Measurements from ENCODE around the gene ZFHX3. TPM values are rescaled to one million over a fixed set of nuclear protein-coding genes. Genes with fewer than 3 reads are reported as not detected.

ZFHX3 gene
- total RNA-seq, 6 experiments from 2014 or later = 14.5 to 25.8 (median 15.8) TPM

- Mint-ChIP-seq H3K4me3 (no peak overlapping the region), H3K4me1 (ENCODE audit: low read depth) (peaks cover 67% of the 10 kb centered on the region), H3K36me3 (ENCODE audit: low read depth) (peaks cover 13% of the 10 kb centered on the region), H3K27me3 (ENCODE audit: insufficient read depth) (no peaks in the 10 kb centered on the region; the same call in none of the 2 replicates), H3K9me3 (no peaks in the 10 kb centered on the region), H3K27ac (peak overlapping the region; percentile 90; the same call in 1 of the 2 replicates)
- no peak for TF ChIP-seq CTCF (IDR thresholded peaks at IDR 0.05)
- no peak for DNase-seq
These were observed 110.6 kb downstream of the ZFHX3 start for GRCh38 chr16:72937360-72937759.

DNA sequence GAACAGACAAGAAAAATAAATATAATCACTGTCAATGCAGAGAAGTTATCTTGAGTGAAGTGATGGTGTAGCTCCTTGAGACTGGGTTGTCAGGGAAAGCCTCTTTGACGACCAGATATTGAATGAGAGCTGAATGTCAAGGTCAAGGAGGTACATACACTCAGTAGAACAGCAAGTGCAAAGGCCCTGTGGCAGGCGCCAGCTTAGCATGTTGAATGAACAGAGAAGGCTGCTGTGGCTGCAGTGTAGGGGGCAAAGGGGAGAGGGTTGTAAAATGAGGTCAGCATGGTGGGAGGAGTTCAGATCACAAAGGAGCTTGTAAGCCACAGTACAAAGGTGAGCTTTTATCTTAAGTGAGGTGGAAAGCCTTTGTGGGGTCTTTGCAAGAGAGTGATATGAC, 111.5 kb downstream of the ZFHX3 start:
- no peaks in the 10 kb centered on the region; the same call in none of the 2 replicates for H3K27me3 Mint-ChIP-seq (ENCODE audit: insufficient read depth)
- TF ChIP-seq CTCF (IDR thresholded peaks at IDR 0.05) = no peak
- no peak overlapping the region for H3K4me3 Mint-ChIP-seq
- DNase-seq = no peak
- H3K36me3 Mint-ChIP-seq (ENCODE audit: low read depth) = peaks cover 13% of the 10 kb centered on the region
- no peaks in the 10 kb centered on the region for H3K9me3 Mint-ChIP-seq
- H3K27ac Mint-ChIP-seq = no peak overlapping the region
- H3K4me1 Mint-ChIP-seq (ENCODE audit: low read depth) = peaks cover 76% of the 10 kb centered on the region

GRCh38 chr16:72935896-72936295, 112.0 kb downstream of the ZFHX3 start:
- peaks cover 13% of the 10 kb centered on the region for H3K36me3 Mint-ChIP-seq (ENCODE audit: low read depth)
- no peaks in the 10 kb centered on the region for H3K9me3 Mint-ChIP-seq
- DNase-seq = no peak
- no peak for TF ChIP-seq CTCF (IDR thresholded peaks at IDR 0.05)
- no peak overlapping the region for H3K4me3 Mint-ChIP-seq
- H3K27ac Mint-ChIP-seq = no peak overlapping the region
- peaks cover 82% of the 10 kb centered on the region for H3K4me1 Mint-ChIP-seq (ENCODE audit: low read depth)
- no peaks in the 10 kb centered on the region; the same call in none of the 2 replicates for H3K27me3 Mint-ChIP-seq (ENCODE audit: insufficient read depth)

DNA sequence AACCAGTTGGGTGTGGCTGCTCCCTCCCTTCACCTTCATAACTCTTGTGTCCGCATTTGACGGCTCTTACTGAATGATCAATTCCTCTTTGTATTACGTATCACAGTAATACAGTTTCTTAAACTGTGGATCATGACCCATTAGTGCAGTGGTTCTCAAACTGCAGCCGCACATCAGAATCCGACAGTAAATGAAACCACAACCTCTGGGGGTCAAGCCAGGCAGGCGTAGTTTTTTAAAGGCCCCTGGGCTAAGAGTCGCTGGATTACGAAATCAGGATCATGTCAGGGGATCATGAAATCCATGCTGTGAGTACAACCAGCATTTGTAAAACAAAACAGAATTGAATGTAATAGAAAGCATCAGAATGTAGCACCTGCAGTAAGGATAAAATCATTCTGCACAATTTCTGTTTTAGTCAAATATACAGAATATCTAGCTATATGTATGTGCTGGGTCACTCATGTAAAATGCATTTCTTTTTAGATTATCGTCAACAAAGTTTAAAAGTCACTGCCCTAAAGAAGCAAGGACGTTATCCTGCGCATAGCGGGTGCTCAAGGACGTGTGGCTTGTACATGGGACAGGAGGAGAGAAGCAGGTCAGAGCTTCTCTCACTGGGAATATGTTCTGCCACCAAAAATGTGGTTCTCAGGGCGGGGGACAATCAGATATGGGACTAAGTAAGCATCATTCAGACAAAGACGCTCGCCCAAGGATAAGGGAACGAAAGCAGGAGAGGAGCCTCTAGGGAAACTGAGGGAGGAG, 113.1 kb downstream of the ZFHX3 start:
- no peaks in the 10 kb centered on the region; the same call in none of the 2 replicates for H3K27me3 Mint-ChIP-seq (ENCODE audit: insufficient read depth)
- no peak for TF ChIP-seq CTCF (IDR thresholded peaks at IDR 0.05)
- H3K36me3 Mint-ChIP-seq (ENCODE audit: low read depth) = peaks cover 17% of the 10 kb centered on the region
- DNase-seq = no peak
- H3K27ac Mint-ChIP-seq = no peak overlapping the region
- peaks cover 83% of the 10 kb centered on the region for H3K4me1 Mint-ChIP-seq (ENCODE audit: low read depth)
- no peak overlapping the region for H3K4me3 Mint-ChIP-seq
- H3K9me3 Mint-ChIP-seq = no peaks in the 10 kb centered on the region

- no peaks in the 10 kb centered on the region; the same call in none of the 2 replicates for H3K27me3 Mint-ChIP-seq (ENCODE audit: insufficient read depth)
- H3K27ac Mint-ChIP-seq = peak overlapping the region; percentile 73
- 0 out of 2 replicates have a peak overlapping the region, but pooled peaks have one; percentile 30 for H3K4me3 Mint-ChIP-seq
- no peak for TF ChIP-seq CTCF (IDR thresholded peaks at IDR 0.05)
- peaks cover 16% of the 10 kb centered on the region for H3K36me3 Mint-ChIP-seq (ENCODE audit: low read depth)
- H3K9me3 Mint-ChIP-seq = no peaks in the 10 kb centered on the region
- no peak for DNase-seq
- H3K4me1 Mint-ChIP-seq (ENCODE audit: low read depth) = peaks cover 66% of the 10 kb centered on the region
These were observed 115.1 kb downstream of the ZFHX3 start for GRCh38 chr16:72932677-72933335.

All from HFFc6 (cell line).